Measurements from ENCODE around the gene PTPA.

The PTPA gene

GRCh38 chr9:129138144-129138462, 26.9 kb downstream of the PTPA start:
- no peak overlapping the region for H3K18ac ChIP-seq (ENCODE audit: low read length)
- H3K79me1 ChIP-seq (ENCODE audit: low read depth, low read length) = peaks cover 6% of the 10 kb centered on the region
- H4K8ac ChIP-seq (ENCODE audit: low read depth, low read length) = no peak overlapping the region
- peaks cover 31 to 42% of the 10 kb centered on the region in 2 donors for H3K4me1 ChIP-seq (ENCODE audit: control insufficient read depth in 2 of 2, insufficient read depth in 1 of 2, low read depth in 1 of 2, low read length in 2 of 2)
- H3K27me3 ChIP-seq (ENCODE audit: control insufficient read depth in 3 of 3, insufficient read depth in 3 of 3, low read depth in 1 of 3, low read length in 3 of 3) = no peaks in the 10 kb centered on the region
- no peak overlapping the region for H3K4me2 ChIP-seq (ENCODE audit: insufficient read depth, low read length, poor library complexity, severe bottlenecking)
- H3K27ac ChIP-seq (replicated peaks; ENCODE audit: low read length) = no peak overlapping the region
- H2AFZ ChIP-seq (ENCODE audit: low read length) = no peak overlapping the region
- no peak overlapping the region for H2BK120ac ChIP-seq (ENCODE audit: low read depth, low read length)
- peaks cover 26 to 61% of the 10 kb centered on the region in 2 donors for H3K36me3 ChIP-seq (replicated peaks in 1 of 2; ENCODE audit: control insufficient read depth in 2 of 2, insufficient read depth in 2 of 2, low read length in 2 of 2)
- no peak overlapping the region for H3K9ac ChIP-seq (ENCODE audit: low read depth, low read length, poor library complexity)
- no peak overlapping the region for H3K14ac ChIP-seq (ENCODE audit: low read length)
- H2BK15ac ChIP-seq (ENCODE audit: low read length) = no peak overlapping the region
- no peak overlapping the region for H3K4me3 ChIP-seq (ENCODE audit: low read length in 2 of 2)
- no peak overlapping the region for H4K91ac ChIP-seq (ENCODE audit: low read depth, low read length, poor library complexity)
- H2BK12ac ChIP-seq (ENCODE audit: low read length) = no peak overlapping the region
- no peak for DNase-seq (ENCODE audit: low spot score)
- no peak overlapping the region for H2BK5ac ChIP-seq (ENCODE audit: low read length)
- no peak overlapping the region for H3K23ac ChIP-seq (ENCODE audit: low read depth, low read length, poor library complexity)
- no peaks in the 10 kb centered on the region for H3K9me3 ChIP-seq (replicated peaks in 1 of 2; ENCODE audit: control insufficient read depth in 2 of 2, insufficient read depth in 1 of 2, low read depth in 1 of 2, low read length in 2 of 2)
- no CpG with 5 or more reads among the region's 9 CpGs for WGBS, 2 donors (ENCODE audit: extremely low coverage in 2 of 2, insufficient read length in 2 of 2, insufficient replicate concordance in 1 of 2)
- peak overlapping the region; percentile 92 for H2AK5ac ChIP-seq (ENCODE audit: low read depth, low read length)
- H3K4ac ChIP-seq (ENCODE audit: low read length) = no peak overlapping the region

GRCh38 chr9:129138476-129139232, 27.4 kb downstream of the PTPA start:
- Histone ChIP-seq H3K79me1 (ENCODE audit: low read depth, low read length) (peaks cover 6% of the 10 kb centered on the region), H2BK120ac (ENCODE audit: low read depth, low read length) (peak overlapping the region; percentile 13), H3K4me3 (ENCODE audit: low read length in 2 of 2) (no peak overlapping the region), H3K4ac (ENCODE audit: low read length) (no peak overlapping the region), H3K4me2 (ENCODE audit: insufficient read depth, low read length, poor library complexity, severe bottlenecking) (no peak overlapping the region), H3K14ac (ENCODE audit: low read length) (no peak overlapping the region), H4K91ac (ENCODE audit: low read depth, low read length, poor library complexity) (no peak overlapping the region), H2BK15ac (ENCODE audit: low read length) (no peak overlapping the region), H2BK12ac (ENCODE audit: low read length) (no peak overlapping the region), H3K27ac (replicated peaks; ENCODE audit: low read length) (no peak overlapping the region), H3K9me3 (replicated peaks in 1 of 2; ENCODE audit: control insufficient read depth in 2 of 2, insufficient read depth in 1 of 2, low read depth in 1 of 2, low read length in 2 of 2) (no peaks in the 10 kb centered on the region), H2AK5ac (ENCODE audit: low read depth, low read length) (peak overlapping the region; percentile 92), H2AFZ (ENCODE audit: low read length) (no peak overlapping the region), H3K36me3 (replicated peaks in 1 of 2; ENCODE audit: control insufficient read depth in 2 of 2, insufficient read depth in 2 of 2, low read length in 2 of 2) (peaks cover 21 to 61% of the 10 kb centered on the region in 2 donors), H3K18ac (ENCODE audit: low read length) (peak overlapping the region; percentile 20), H3K9ac (ENCODE audit: low read depth, low read length, poor library complexity) (no peak overlapping the region), H4K8ac (ENCODE audit: low read depth, low read length) (no peak overlapping the region), H3K27me3 (ENCODE audit: control insufficient read depth in 3 of 3, insufficient read depth in 3 of 3, low read depth in 1 of 3, low read length in 3 of 3) (no peaks in the 10 kb centered on the region), H3K4me1 (ENCODE audit: control insufficient read depth in 2 of 2, insufficient read depth in 1 of 2, low read depth in 1 of 2, low read length in 2 of 2) (peaks cover 37 to 48% of the 10 kb centered on the region in 2 donors), H3K23ac (ENCODE audit: low read depth, low read length, poor library complexity) (no peak overlapping the region), H2BK5ac (ENCODE audit: low read length) (no peak overlapping the region)
- DNase-seq (ENCODE audit: low spot score) = no peak
- no CpG with 5 or more reads among the region's 21 CpGs for WGBS, 2 donors (ENCODE audit: extremely low coverage in 2 of 2, insufficient read length in 2 of 2, insufficient replicate concordance in 1 of 2)

GRCh38 chr9:129139233-129139992, 28.2 kb downstream of the PTPA start:
- Histone ChIP-seq H3K18ac (ENCODE audit: low read length) (peak overlapping the region; percentile 93), H3K4me2 (ENCODE audit: insufficient read depth, low read length, poor library complexity, severe bottlenecking) (peak overlapping the region; percentile 45), H2BK120ac (ENCODE audit: low read depth, low read length) (no peak overlapping the region), H3K79me1 (ENCODE audit: low read depth, low read length) (peaks cover 8% of the 10 kb centered on the region), H3K36me3 (replicated peaks in 1 of 2; ENCODE audit: control insufficient read depth in 2 of 2, insufficient read depth in 2 of 2, low read length in 2 of 2) (peaks cover 25 to 62% of the 10 kb centered on the region in 2 donors), H2AK5ac (ENCODE audit: low read depth, low read length) (peak overlapping the region; percentile 10), H2BK12ac (ENCODE audit: low read length) (peak overlapping the region; percentile 26), H3K9ac (ENCODE audit: low read depth, low read length, poor library complexity) (peak overlapping the region; percentile 74), H3K27ac (replicated peaks; ENCODE audit: low read length) (peak overlapping the region; percentile 92), H3K9me3 (replicated peaks in 1 of 2; ENCODE audit: control insufficient read depth in 2 of 2, insufficient read depth in 1 of 2, low read depth in 1 of 2, low read length in 2 of 2) (no peaks in the 10 kb centered on the region), H2BK15ac (ENCODE audit: low read length) (no peak overlapping the region), H4K8ac (ENCODE audit: low read depth, low read length) (peak overlapping the region; percentile 4), H4K91ac (ENCODE audit: low read depth, low read length, poor library complexity) (no peak overlapping the region), H2AFZ (ENCODE audit: low read length) (peak overlapping the region; percentile 46), H3K14ac (ENCODE audit: low read length) (no peak overlapping the region), H3K23ac (ENCODE audit: low read depth, low read length, poor library complexity) (no peak overlapping the region), H3K4ac (ENCODE audit: low read length) (peak overlapping the region; percentile 2), H3K27me3 (ENCODE audit: control insufficient read depth in 3 of 3, insufficient read depth in 3 of 3, low read depth in 1 of 3, low read length in 3 of 3) (no peaks in the 10 kb centered on the region), H3K4me1 (ENCODE audit: control insufficient read depth in 2 of 2, insufficient read depth in 1 of 2, low read depth in 1 of 2, low read length in 2 of 2) (peaks cover 40 to 54% of the 10 kb centered on the region in 2 donors), H3K4me3 (ENCODE audit: low read length in 2 of 2) (peak overlapping the region in 1 of 2 donors; percentile 35), H2BK5ac (ENCODE audit: low read length) (peak overlapping the region; percentile 63)
- no CpG with 5 or more reads among the region's 13 CpGs for WGBS, 2 donors (ENCODE audit: extremely low coverage in 2 of 2, insufficient read length in 2 of 2, insufficient replicate concordance in 1 of 2)
- peak; percentile 82 for DNase-seq (ENCODE audit: low spot score)

- Histone ChIP-seq H3K9me3 (replicated peaks in 1 of 2; ENCODE audit: control insufficient read depth in 2 of 2, insufficient read depth in 1 of 2, low read depth in 1 of 2, low read length in 2 of 2) (no peaks in the 10 kb centered on the region), H3K23ac (ENCODE audit: low read depth, low read length, poor library complexity) (peak overlapping the region; percentile 8), H3K27me3 (ENCODE audit: control insufficient read depth in 3 of 3, insufficient read depth in 3 of 3, low read depth in 1 of 3, low read length in 3 of 3) (no peaks in the 10 kb centered on the region), H3K18ac (ENCODE audit: low read length) (peak overlapping the region; percentile 100), H2BK5ac (ENCODE audit: low read length) (peak overlapping the region; percentile 99), H2AK5ac (ENCODE audit: low read depth, low read length) (peak overlapping the region; percentile 100), H3K14ac (ENCODE audit: low read length) (peak overlapping the region; percentile 5), H2BK12ac (ENCODE audit: low read length) (peak overlapping the region; percentile 3), H3K4me2 (ENCODE audit: insufficient read depth, low read length, poor library complexity, severe bottlenecking) (peak overlapping the region; percentile 58), H4K8ac (ENCODE audit: low read depth, low read length) (peak overlapping the region; percentile 53), H2AFZ (ENCODE audit: low read length) (no peak overlapping the region), H3K4me1 (ENCODE audit: control insufficient read depth in 2 of 2, insufficient read depth in 1 of 2, low read depth in 1 of 2, low read length in 2 of 2) (peaks cover 40 to 55% of the 10 kb centered on the region in 2 donors), H2BK15ac (ENCODE audit: low read length) (peak overlapping the region; percentile 60), H3K36me3 (replicated peaks in 1 of 2; ENCODE audit: control insufficient read depth in 2 of 2, insufficient read depth in 2 of 2, low read length in 2 of 2) (peaks cover 22 to 58% of the 10 kb centered on the region in 2 donors), H2BK120ac (ENCODE audit: low read depth, low read length) (peak overlapping the region; percentile 98), H3K79me1 (ENCODE audit: low read depth, low read length) (peaks cover 8% of the 10 kb centered on the region), H4K91ac (ENCODE audit: low read depth, low read length, poor library complexity) (peak overlapping the region; percentile 98), H3K4me3 (ENCODE audit: low read length in 2 of 2) (peak overlapping the region; percentile 41 to 62), H3K4ac (ENCODE audit: low read length) (peak overlapping the region; percentile 31), H3K27ac (replicated peaks; ENCODE audit: low read length) (peak overlapping the region; percentile 100), H3K9ac (ENCODE audit: low read depth, low read length, poor library complexity) (peak overlapping the region; percentile 89)
- DNase-seq (ENCODE audit: low spot score) = peak; percentile 90
- no CpG with 5 or more reads among the region's 11 CpGs for WGBS, 2 donors (ENCODE audit: extremely low coverage in 2 of 2, insufficient read length in 2 of 2, insufficient replicate concordance in 1 of 2)
Observed at GRCh38 chr9:129139993-129140396, 28.8 kb downstream of the PTPA start.
